GM12878 (cell line): Measurements from ENCODE around the gene FDX2. TPM values are rescaled to one million over a fixed set of nuclear protein-coding genes. Genes with fewer than 3 reads are reported as not detected.

ENCODE experiments used
- BHLHE40 ChIP-seq, 2 experiments: fragments of 450-650 bp in 1 of 2; IDR thresholded peaks; 2 replicates each; pipeline ENCODE4 v1.6.1; 2011 to 2017; ENCODE audit warnings: low read depth in 2 of 2, borderline replicate concordance in 1 of 2, improper control_type of control experiment in 1 of 2, low read length in 1 of 2, mild to moderate bottlenecking in 1 of 2
- BMI1 ChIP-seq: fragments of 450-650 bp; IDR thresholded peaks from 2 replicates; pipeline ENCODE4 v1.6.1; 2016; ENCODE audit warnings: mild to moderate bottlenecking, moderate library complexity, borderline replicate concordance
- CBX5 ChIP-seq: sonication (generic); IDR thresholded peaks from 2 replicates; pipeline ENCODE4 v1.6.1; 2016; ENCODE audit warnings: low read depth, moderate library complexity, mild to moderate bottlenecking, inconsistent platforms
- EGR1 ChIP-seq, 2 experiments: IDR thresholded peaks; 1 replicate in 1 of 2; 2 replicates in 1 of 2; pipeline ENCODE4 v1.6.1; 2011 to 2012; ENCODE audit warnings: low read depth in 2 of 2, low read length in 2 of 2, borderline replicate concordance in 1 of 2, mild to moderate bottlenecking in 1 of 2, moderate library complexity in 1 of 2
- ELK1 ChIP-seq: IDR thresholded peaks from 2 replicates; pipeline ENCODE4 v1.6.1; 2012; ENCODE audit warnings: low read depth, low read length, improper control_type of control experiment
- FOXK2 ChIP-seq: fragments of 450-650 bp; IDR thresholded peaks from 2 replicates; pipeline ENCODE4 v1.6.1; 2017; ENCODE audit warnings: mild to moderate bottlenecking, moderate library complexity
- HCFC1 ChIP-seq: fragments of 150-350 bp; IDR thresholded peaks from 2 replicates; pipeline ENCODE4 v1.6.1; 2014; ENCODE audit warnings: low read length
- IKZF2 ChIP-seq, 2 experiments: fragments of 450-650 bp; IDR thresholded peaks; 2 replicates each; pipeline ENCODE4 v1.6.1; 2017; ENCODE audit warnings: mild to moderate bottlenecking in 2 of 2, moderate library complexity in 2 of 2
- IRF5 ChIP-seq: fragments of 450-650 bp; IDR thresholded peaks from 2 replicates; pipeline ENCODE4 v1.6.1; 2017; ENCODE audit warnings: borderline replicate concordance
- KAT2A ChIP-seq: conservative IDR thresholded peaks from 2 replicates; pipeline ENCODE4 v1.6.1; 2011; ENCODE audit warnings: low read depth, low read length; ENCODE audit not compliant: control insufficient read depth
- MTA2 ChIP-seq: fragments of 450-650 bp; IDR thresholded peaks from 2 replicates; pipeline ENCODE4 v1.6.1; 2016; ENCODE audit warnings: low read depth, mild to moderate bottlenecking, moderate library complexity
- MYB ChIP-seq: fragments of 150-350 bp; IDR thresholded peaks from 2 replicates; pipeline ENCODE4 v1.6.1; 2014; ENCODE audit warnings: mild to moderate bottlenecking, low read depth, low read length, borderline replicate concordance
- NFXL1 ChIP-seq: fragments of 450-650 bp; IDR thresholded peaks from 2 replicates; pipeline ENCODE4 v1.6.1; 2017; ENCODE audit warnings: antibody characterized with exemption, mild to moderate bottlenecking, borderline replicate concordance
- NR2C2 ChIP-seq: IDR thresholded peaks from 2 replicates; pipeline ENCODE4 v1.6.1; 2011; ENCODE audit warnings: borderline replicate concordance, low read depth; ENCODE audit not compliant: control insufficient read depth, insufficient read length
- RAD51 ChIP-seq: fragments of 450-650 bp; IDR thresholded peaks from 2 replicates; pipeline ENCODE4 v1.6.1; 2016; ENCODE audit warnings: moderate library complexity, mild to moderate bottlenecking, inconsistent platforms
- RFX5 ChIP-seq: IDR thresholded peaks from 2 replicates; pipeline ENCODE4 v1.6.1; 2011; ENCODE audit warnings: low read depth, low read length, improper control_type of control experiment
- RUNX3 ChIP-seq: IDR thresholded peaks from 2 replicates; pipeline ENCODE4 v1.6.1; 2012; ENCODE audit warnings: low read length, inconsistent platforms
- SIN3A ChIP-seq: IDR thresholded peaks from 2 replicates; pipeline ENCODE4 v1.6.1; 2012; ENCODE audit warnings: low read depth, low read length, improper control_type of control experiment
- SRF ChIP-seq, 2 experiments: IDR thresholded peaks; 2 replicates each; pipeline ENCODE4 v1.6.1; 2011; ENCODE audit warnings: low read depth in 2 of 2, low read length in 2 of 2, mild to moderate bottlenecking in 1 of 2, moderate library complexity in 1 of 2
- TCF12 ChIP-seq: IDR thresholded peaks from 2 replicates; pipeline ENCODE4 v1.6.1; 2011; ENCODE audit warnings: low read depth, mild to moderate bottlenecking, low read length
- ZNF592 ChIP-seq: fragments of 450-650 bp; IDR thresholded peaks from 2 replicates; pipeline ENCODE4 v1.6.1; 2017; ENCODE audit warnings: mild to moderate bottlenecking, moderate library complexity
- polyA plus RNA-seq, 11 experiments: library from polyadenylated mRNA; depleted of rRNA in 4 of 11; unstranded in 6 of 11; stranded (reverse) in 5 of 11; fragments of >200 nt; fragmentation: Nextera tagmentation in 4 of 11; fragmentation: Illumina TruSeq in 1 of 11; extraction: Ambion mirVana in 4 of 11; extraction: Trizol in 1 of 11; gene quantifications; 1 replicate in 1 of 11; 2 replicates in 10 of 11; pipeline versions ENCODE4 v1.2.1 to v1.2.3, GENCODE V29; 2011 to 2016; ENCODE audit warnings: inconsistent platforms in 2 of 11, missing spikeins in 2 of 11, low read depth in 1 of 11
- total RNA-seq, 4 experiments: library from RNA; depleted of rRNA in 3 of 4; stranded (reverse); fragments of >200 nt in 3 of 4; fragmentation: Illumina TruSeq in 1 of 4; extraction: Trizol in 1 of 4; gene quantifications; 2 replicates each; pipeline versions ENCODE4 v1.2.1 to v1.2.3, GENCODE V29; 2013 to 2021
- TF ChIP-seq, protein P1 (sequence below): IDR thresholded peaks from 2 replicates; pipeline ENCODE4 v1.6.1; 2011; ENCODE audit warnings: low read depth, mild to moderate bottlenecking, low read length, moderate library complexity, borderline replicate concordance; ENCODE audit errors: extremely low read depth

FDX2 gene
- total and polyA plus RNA-seq, 10 of the 15 experiments (the other 5 are each of a cell fraction or from before 2014, with no cell fraction given) = 1.4 to 50.4 (median 24.7) TPM

- TF ChIP-seq, protein P1, sequence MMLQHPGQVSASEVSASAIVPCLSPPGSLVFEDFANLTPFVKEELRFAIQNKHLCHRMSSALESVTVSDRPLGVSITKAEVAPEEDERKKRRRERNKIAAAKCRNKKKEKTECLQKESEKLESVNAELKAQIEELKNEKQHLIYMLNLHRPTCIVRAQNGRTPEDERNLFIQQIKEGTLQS = peak; percentile 95
- TF ChIP-seq BHLHE40 (IDR thresholded peaks at IDR 0.05; ENCODE audit: borderline replicate concordance in 1 of 2, low read depth in 2 of 2, low read length in 1 of 2) (peak; percentile 82 to 96), TCF12 (no peak), RAD51 (peak; percentile 99), MTA2 (no peak), NFXL1 (no peak), EGR1 (IDR thresholded peaks at IDR 0.05; ENCODE audit: borderline replicate concordance in 1 of 2, low read depth in 2 of 2, low read length in 2 of 2) (no peak), BMI1 (no peak), MYB (no peak), ELK1 (no peak), SIN3A (peak; percentile 98), IRF5 (no peak), ZNF592 (no peak), FOXK2 (no peak), HCFC1 (peak; percentile 61), NR2C2 (no peak), RFX5 (no peak), RUNX3 (peak; percentile 65), SRF (IDR thresholded peaks at IDR 0.05; ENCODE audit: low read depth in 2 of 2, low read length in 2 of 2) (no peak), CBX5 (no peak), KAT2A (no peak), IKZF2 (IDR thresholded peaks at IDR 0.05) (no peak)
Measured at GRCh38 chr19:10315335-10316214, at the start of gene FDX2 (continued).
